ENCODE results near the gene TSC22D2. TPM values are rescaled to one million over a fixed set of nuclear protein-coding genes. Genes with fewer than 3 reads are reported as not detected.

Gene TSC22D2
- total and polyA plus RNA-seq, 2 of the 4 experiments (the other 2 are of a cell fraction), result 12.2 to 20.5 TPM

- H3K4me2 ChIP-seq (ENCODE audit: low read depth, low read length), result no peak overlapping the region
- TF ChIP-seq SMC3 (IDR thresholded peaks at IDR 0.05; ENCODE audit: low read depth, low read length), result no peak
- no peak for TF ChIP-seq RAD21 (IDR thresholded peaks at IDR 0.05; ENCODE audit: low read length)
- TF ChIP-seq POLR2A (IDR thresholded peaks at IDR 0.05; ENCODE audit: low read depth, low read length), result no peak
- no peak for TF ChIP-seq ELK1 (IDR thresholded peaks at IDR 0.05; ENCODE audit: borderline replicate concordance, low read depth, low read length)
- TF ChIP-seq BHLHE40 (IDR thresholded peaks at IDR 0.05; ENCODE audit: low read depth, low read length), result no peak
- TF ChIP-seq FOS (IDR thresholded peaks at IDR 0.05; ENCODE audit: low read depth, low read length), result no peak
- no peak for TF ChIP-seq MAFK (IDR thresholded peaks at IDR 0.05; ENCODE audit: low read depth, low read length)
- no peak for TF ChIP-seq MAZ (IDR thresholded peaks at IDR 0.05; ENCODE audit: borderline replicate concordance, low read depth, low read length)
- TF ChIP-seq NFE2L2 (IDR thresholded peaks at IDR 0.05; ENCODE audit: low read depth, low read length), result no peak
- no peak for TF ChIP-seq CEBPB (IDR thresholded peaks at IDR 0.05; ENCODE audit: low read depth, low read length)
- no peak for TF ChIP-seq RCOR1 (IDR thresholded peaks at IDR 0.05; ENCODE audit: insufficient replicate concordance, low read length)
- no peak overlapping the region for H3K27ac ChIP-seq (ENCODE audit: insufficient read depth, low read length)
- H4K8ac ChIP-seq (ENCODE audit: low read depth in 2 of 2, low read length in 2 of 2), result no peak overlapping the region
- H2BK20ac ChIP-seq (ENCODE audit: low read depth, low read length), result no peak overlapping the region
- ChIA-PET CTCF (interaction anchor here (0.5 kb wide), 1 partner anchor 25 kb away, joined by 5 read pairs; no protein-coding TSS in a partner anchor), POLR2A (ENCODE audit: unreplicated experiment) (no interaction called here)
- dilution Hi-C loops (cut with HindIII; ENCODE audit: low sequenced_read_pairs, unreplicated experiment), result no loop called here
- H3K27me3 ChIP-seq (ENCODE audit: control insufficient read depth, insufficient read depth, low read length), result no peaks in the 10 kb centered on the region
- H2BK15ac ChIP-seq (ENCODE audit: low read depth, low read length), result no peak overlapping the region
- H2AK5ac ChIP-seq (ENCODE audit: low read depth, low read length), result no peak overlapping the region
- H3K4me1 ChIP-seq (ENCODE audit: control insufficient read depth, insufficient read depth, low read length), result peaks cover 7% of the 10 kb centered on the region
- H2BK5ac ChIP-seq (ENCODE audit: low read depth, low read length, poor library complexity, severe bottlenecking), result no peak overlapping the region
- BruUV-seq (replicated peaks), result no TSS peak
- H3K18ac ChIP-seq (ENCODE audit: low read depth, low read length), result no peak overlapping the region
- no peak overlapping the region for H3K23ac ChIP-seq (ENCODE audit: low read depth, low read length)
- no peak overlapping the region for H4K5ac ChIP-seq (ENCODE audit: low read depth, low read length)
- DNase-seq (no peak), ATAC-seq (ENCODE audit: low read depth) (no peak)
- no peak overlapping the region for H2AK9ac ChIP-seq (replicated peaks; ENCODE audit: low read depth, low read length, poor library complexity)
- H3K56ac ChIP-seq (ENCODE audit: extremely low read depth, insufficient read depth, low read length), result no peak overlapping the region
- H3K9me3 ChIP-seq (ENCODE audit: control insufficient read depth, insufficient read depth, low read length), result no peaks in the 10 kb centered on the region
- H2AFZ ChIP-seq (replicated peaks; ENCODE audit: low read length, poor library complexity), result no peak overlapping the region
- H3K9ac ChIP-seq (ENCODE audit: low read depth, low read length), result no peak overlapping the region
- no peak overlapping the region for H4K91ac ChIP-seq (ENCODE audit: insufficient read depth, low read depth, low read length)
- H2BK120ac ChIP-seq (ENCODE audit: low read depth, low read length), result no peak overlapping the region
- H3K4me3 ChIP-seq (ENCODE audit: insufficient read depth, low read depth, low read length), result no peak overlapping the region
- no peaks in the 10 kb centered on the region for H3K9me1 ChIP-seq (ENCODE audit: insufficient read depth, low read length)
- intact Hi-C loops (cut with micrococcal nuclease), result no loop called here
- H3K79me1 ChIP-seq (ENCODE audit: low read depth in 1 of 2, low read length in 2 of 2), result peaks cover 5 to 11% of the 10 kb centered on the region in 2 experiments; a peak in 3 of 4 replicates
- no peaks in the 10 kb centered on the region for H3K36me3 ChIP-seq (ENCODE audit: control insufficient read depth, insufficient read depth, low read length)
- no peak overlapping the region for H3K4ac ChIP-seq (ENCODE audit: low read depth, low read length)
- H4K20me1 ChIP-seq (ENCODE audit: insufficient read depth, low read length), result no peaks in the 10 kb centered on the region
- no peak overlapping the region for H3K14ac ChIP-seq (replicated peaks; ENCODE audit: low read depth, low read length)
- in situ Hi-C loops (cut with MboI; ENCODE audit: low sequenced_read_pairs), result no loop called here
Observed at GRCh38 chr3:150374975-150375374, 33.1 kb upstream of the TSC22D2 start.
